ENCODE measurements around the gene SEL1L. TPM values are rescaled to one million over a fixed set of nuclear protein-coding genes. Genes with fewer than 3 reads are reported as not detected.

Gene SEL1L
- total RNA-seq, 1 experiment from 2014 or later: 41.4 TPM

DNA sequence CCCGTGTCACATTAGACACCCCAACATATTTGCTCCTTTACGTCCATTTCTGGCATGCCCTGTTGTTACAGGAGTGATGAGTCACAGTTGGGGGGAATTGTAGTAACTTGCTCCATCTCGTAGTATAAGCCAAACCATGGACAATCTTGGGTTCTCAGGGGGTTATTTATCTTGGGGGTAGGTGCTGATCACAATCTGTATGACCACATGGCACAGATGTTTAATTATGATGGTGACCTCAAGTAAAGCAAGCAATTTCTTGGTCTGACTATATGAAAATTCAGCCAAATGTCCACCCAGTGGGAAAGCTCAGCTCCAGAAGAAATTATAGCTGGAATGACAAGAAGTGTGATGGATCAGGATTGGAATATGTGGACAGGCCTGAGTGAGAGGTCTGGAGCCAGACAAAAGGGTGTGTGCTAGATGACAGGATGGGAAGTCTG, 101.4 kb downstream of the SEL1L start (continued):
- TF ChIP-seq SIN3A (IDR thresholded peaks at IDR 0.05; ENCODE audit: low read depth) (no peak), YY1 (IDR thresholded peaks at IDR 0.05; ENCODE audit: extremely low read depth, insufficient replicate concordance, low read depth, low read length) (no peak), ZFX (IDR thresholded peaks at IDR 0.05) (no peak)

DNA sequence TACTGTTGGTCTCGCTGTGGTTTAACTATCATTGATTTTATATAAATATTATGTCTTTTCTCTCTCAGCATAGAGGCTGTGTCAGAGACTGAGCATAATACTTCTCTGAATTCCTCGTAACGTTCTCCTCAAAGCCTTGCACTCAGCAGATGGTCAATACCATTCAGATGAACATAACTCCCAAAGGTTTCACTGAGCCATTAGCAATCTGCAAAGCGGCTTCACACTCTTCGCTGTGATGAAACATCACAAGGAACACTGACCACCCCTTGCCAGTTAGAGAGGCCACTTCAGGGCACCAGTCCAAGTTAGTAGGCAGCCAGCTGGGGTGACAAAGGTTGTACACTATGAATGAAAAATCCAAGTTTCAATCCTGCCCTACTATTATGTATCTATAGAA, 103.4 kb downstream of the SEL1L start:
- no TSS peak for BruUV-seq (replicated peaks)
- peaks cover 2% of the 10 kb centered on the region in 2 experiments; a peak in 2 of 4 replicates for H3K4me1 ChIP-seq (ENCODE audit: control insufficient read depth in 1 of 2, insufficient read depth in 2 of 2, low read length in 2 of 2)
- ChIA-PET RAD21 (ENCODE audit: low non-redundant PET in 1 of 2, low total read pairs in 2 of 2, uncharacterized antibody in 2 of 2, unreplicated experiment in 2 of 2) (no interaction called here), CTCF (no interaction called here), POLR2A (no interaction called here)
- H3K4me3 ChIP-seq (replicated peaks in 1 of 2; ENCODE audit: low read depth in 1 of 2, low read length in 2 of 2): no peak overlapping the region
- no peaks in the 10 kb centered on the region for H3K79me2 ChIP-seq (ENCODE audit: insufficient read depth, low read length)
- H4K20me1 ChIP-seq (ENCODE audit: insufficient read depth): no peaks in the 10 kb centered on the region
- H3K9me3 ChIP-seq (ENCODE audit: control insufficient read depth in 1 of 2, insufficient read depth in 1 of 2, low read depth in 1 of 2, low read length in 2 of 2): no peaks in the 10 kb centered on the region
- H3K9me2 ChIP-seq (ENCODE audit: insufficient read depth): no peaks in the 10 kb centered on the region
- no peak overlapping the region for H2AFZ ChIP-seq (ENCODE audit: low read depth, low read length, poor library complexity, severe bottlenecking)
- no peak overlapping the region for H3K9ac ChIP-seq (ENCODE audit: low read length)
- H3K36me3 ChIP-seq (ENCODE audit: control insufficient read depth in 1 of 2, insufficient read depth in 2 of 2, low read length in 2 of 2): no peaks in the 10 kb centered on the region
- no peak overlapping the region for H3K27ac ChIP-seq (ENCODE audit: low read depth, low read length)
- no peak overlapping the region for H3K4me2 ChIP-seq (ENCODE audit: low read length)
- peaks cover 18% of the 10 kb centered on the region for H3K27me3 ChIP-seq (ENCODE audit: insufficient read depth, low read length)
- no peak for ATAC-seq
- DNase-seq (ENCODE audit: low read depth, low spot score): no peak
- intact Hi-C loops (cut with micrococcal nuclease): no loop called here
- TF ChIP-seq ZNF274 (IDR thresholded peaks at IDR 0.05; ENCODE audit: low read depth, low read length) (no peak), RAD21 (IDR thresholded peaks at IDR 0.05; ENCODE audit: low read depth) (no peak), POLR2AphosphoS5 (IDR thresholded peaks at IDR 0.05; ENCODE audit: low read depth, low read length) (no peak), ZFX (IDR thresholded peaks at IDR 0.05) (no peak), FOSL1 (IDR thresholded peaks at IDR 0.05; ENCODE audit: low read depth) (no peak), TCF7L2 (IDR thresholded peaks at IDR 0.05; ENCODE audit: borderline replicate concordance, extremely low read depth, insufficient read depth, insufficient read length) (no peak), SRF (IDR thresholded peaks at IDR 0.05; ENCODE audit: low read depth) (no peak), EZH2phosphoT487 (IDR thresholded peaks at IDR 0.05; ENCODE audit: borderline replicate concordance) (no peak), JUND (IDR thresholded peaks at IDR 0.05) (no peak), SIN3A (IDR thresholded peaks at IDR 0.05; ENCODE audit: low read depth) (no peak), SP1 (IDR thresholded peaks at IDR 0.05; ENCODE audit: low read depth) (no peak), EZH2 (IDR thresholded peaks at IDR 0.05) (no peak), CBX3 (IDR thresholded peaks at IDR 0.05; ENCODE audit: low read depth) (no peak)
- TF ChIP-seq, protein P1, sequence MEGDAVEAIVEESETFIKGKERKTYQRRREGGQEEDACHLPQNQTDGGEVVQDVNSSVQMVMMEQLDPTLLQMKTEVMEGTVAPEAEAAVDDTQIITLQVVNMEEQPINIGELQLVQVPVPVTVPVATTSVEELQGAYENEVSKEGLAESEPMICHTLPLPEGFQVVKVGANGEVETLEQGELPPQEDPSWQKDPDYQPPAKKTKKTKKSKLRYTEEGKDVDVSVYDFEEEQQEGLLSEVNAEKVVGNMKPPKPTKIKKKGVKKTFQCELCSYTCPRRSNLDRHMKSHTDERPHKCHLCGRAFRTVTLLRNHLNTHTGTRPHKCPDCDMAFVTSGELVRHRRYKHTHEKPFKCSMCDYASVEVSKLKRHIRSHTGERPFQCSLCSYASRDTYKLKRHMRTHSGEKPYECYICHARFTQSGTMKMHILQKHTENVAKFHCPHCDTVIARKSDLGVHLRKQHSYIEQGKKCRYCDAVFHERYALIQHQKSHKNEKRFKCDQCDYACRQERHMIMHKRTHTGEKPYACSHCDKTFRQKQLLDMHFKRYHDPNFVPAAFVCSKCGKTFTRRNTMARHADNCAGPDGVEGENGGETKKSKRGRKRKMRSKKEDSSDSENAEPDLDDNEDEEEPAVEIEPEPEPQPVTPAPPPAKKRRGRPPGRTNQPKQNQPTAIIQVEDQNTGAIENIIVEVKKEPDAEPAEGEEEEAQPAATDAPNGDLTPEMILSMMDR (IDR thresholded peaks at IDR 0.05 in 2 of 3, conservative IDR thresholded peaks at IDR 0.05 in 1 of 3; ENCODE audit: borderline replicate concordance in 1 of 3, insufficient read depth in 1 of 3, low read depth in 2 of 3, low read length in 2 of 3): no peak
- TF ChIP-seq, protein P2, sequence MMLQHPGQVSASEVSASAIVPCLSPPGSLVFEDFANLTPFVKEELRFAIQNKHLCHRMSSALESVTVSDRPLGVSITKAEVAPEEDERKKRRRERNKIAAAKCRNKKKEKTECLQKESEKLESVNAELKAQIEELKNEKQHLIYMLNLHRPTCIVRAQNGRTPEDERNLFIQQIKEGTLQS (IDR thresholded peaks at IDR 0.05): no peak
- TF ChIP-seq, protein P3, sequence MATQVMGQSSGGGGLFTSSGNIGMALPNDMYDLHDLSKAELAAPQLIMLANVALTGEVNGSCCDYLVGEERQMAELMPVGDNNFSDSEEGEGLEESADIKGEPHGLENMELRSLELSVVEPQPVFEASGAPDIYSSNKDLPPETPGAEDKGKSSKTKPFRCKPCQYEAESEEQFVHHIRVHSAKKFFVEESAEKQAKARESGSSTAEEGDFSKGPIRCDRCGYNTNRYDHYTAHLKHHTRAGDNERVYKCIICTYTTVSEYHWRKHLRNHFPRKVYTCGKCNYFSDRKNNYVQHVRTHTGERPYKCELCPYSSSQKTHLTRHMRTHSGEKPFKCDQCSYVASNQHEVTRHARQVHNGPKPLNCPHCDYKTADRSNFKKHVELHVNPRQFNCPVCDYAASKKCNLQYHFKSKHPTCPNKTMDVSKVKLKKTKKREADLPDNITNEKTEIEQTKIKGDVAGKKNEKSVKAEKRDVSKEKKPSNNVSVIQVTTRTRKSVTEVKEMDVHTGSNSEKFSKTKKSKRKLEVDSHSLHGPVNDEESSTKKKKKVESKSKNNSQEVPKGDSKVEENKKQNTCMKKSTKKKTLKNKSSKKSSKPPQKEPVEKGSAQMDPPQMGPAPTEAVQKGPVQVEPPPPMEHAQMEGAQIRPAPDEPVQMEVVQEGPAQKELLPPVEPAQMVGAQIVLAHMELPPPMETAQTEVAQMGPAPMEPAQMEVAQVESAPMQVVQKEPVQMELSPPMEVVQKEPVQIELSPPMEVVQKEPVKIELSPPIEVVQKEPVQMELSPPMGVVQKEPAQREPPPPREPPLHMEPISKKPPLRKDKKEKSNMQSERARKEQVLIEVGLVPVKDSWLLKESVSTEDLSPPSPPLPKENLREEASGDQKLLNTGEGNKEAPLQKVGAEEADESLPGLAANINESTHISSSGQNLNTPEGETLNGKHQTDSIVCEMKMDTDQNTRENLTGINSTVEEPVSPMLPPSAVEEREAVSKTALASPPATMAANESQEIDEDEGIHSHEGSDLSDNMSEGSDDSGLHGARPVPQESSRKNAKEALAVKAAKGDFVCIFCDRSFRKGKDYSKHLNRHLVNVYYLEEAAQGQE (IDR thresholded peaks at IDR 0.05; ENCODE audit: low read depth): no peak
- TF ChIP-seq, protein P4, sequence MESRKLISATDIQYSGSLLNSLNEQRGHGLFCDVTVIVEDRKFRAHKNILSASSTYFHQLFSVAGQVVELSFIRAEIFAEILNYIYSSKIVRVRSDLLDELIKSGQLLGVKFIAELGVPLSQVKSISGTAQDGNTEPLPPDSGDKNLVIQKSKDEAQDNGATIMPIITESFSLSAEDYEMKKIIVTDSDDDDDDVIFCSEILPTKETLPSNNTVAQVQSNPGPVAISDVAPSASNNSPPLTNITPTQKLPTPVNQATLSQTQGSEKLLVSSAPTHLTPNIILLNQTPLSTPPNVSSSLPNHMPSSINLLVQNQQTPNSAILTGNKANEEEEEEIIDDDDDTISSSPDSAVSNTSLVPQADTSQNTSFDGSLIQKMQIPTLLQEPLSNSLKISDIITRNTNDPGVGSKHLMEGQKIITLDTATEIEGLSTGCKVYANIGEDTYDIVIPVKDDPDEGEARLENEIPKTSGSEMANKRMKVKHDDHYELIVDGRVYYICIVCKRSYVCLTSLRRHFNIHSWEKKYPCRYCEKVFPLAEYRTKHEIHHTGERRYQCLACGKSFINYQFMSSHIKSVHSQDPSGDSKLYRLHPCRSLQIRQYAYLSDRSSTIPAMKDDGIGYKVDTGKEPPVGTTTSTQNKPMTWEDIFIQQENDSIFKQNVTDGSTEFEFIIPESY (IDR thresholded peaks at IDR 0.05; ENCODE audit: extremely low read depth, insufficient replicate concordance, low read length): no peak
